ENCODE data around the gene DOCK8. TPM values are rescaled to one million over a fixed set of nuclear protein-coding genes. Genes with fewer than 3 reads are reported as not detected.
"Not testable (repeated sequence)": the region's sequence is repeated elsewhere in the genome, so short reads cannot be mapped to it uniquely, and the experiment has no call there.

The DOCK8 gene
- total RNA-seq: 10 to 100 TPM in 2 of 4 donors, 1 to 10 TPM in 2; 6.7 to 28.5 (median 11.7) TPM

DNA sequence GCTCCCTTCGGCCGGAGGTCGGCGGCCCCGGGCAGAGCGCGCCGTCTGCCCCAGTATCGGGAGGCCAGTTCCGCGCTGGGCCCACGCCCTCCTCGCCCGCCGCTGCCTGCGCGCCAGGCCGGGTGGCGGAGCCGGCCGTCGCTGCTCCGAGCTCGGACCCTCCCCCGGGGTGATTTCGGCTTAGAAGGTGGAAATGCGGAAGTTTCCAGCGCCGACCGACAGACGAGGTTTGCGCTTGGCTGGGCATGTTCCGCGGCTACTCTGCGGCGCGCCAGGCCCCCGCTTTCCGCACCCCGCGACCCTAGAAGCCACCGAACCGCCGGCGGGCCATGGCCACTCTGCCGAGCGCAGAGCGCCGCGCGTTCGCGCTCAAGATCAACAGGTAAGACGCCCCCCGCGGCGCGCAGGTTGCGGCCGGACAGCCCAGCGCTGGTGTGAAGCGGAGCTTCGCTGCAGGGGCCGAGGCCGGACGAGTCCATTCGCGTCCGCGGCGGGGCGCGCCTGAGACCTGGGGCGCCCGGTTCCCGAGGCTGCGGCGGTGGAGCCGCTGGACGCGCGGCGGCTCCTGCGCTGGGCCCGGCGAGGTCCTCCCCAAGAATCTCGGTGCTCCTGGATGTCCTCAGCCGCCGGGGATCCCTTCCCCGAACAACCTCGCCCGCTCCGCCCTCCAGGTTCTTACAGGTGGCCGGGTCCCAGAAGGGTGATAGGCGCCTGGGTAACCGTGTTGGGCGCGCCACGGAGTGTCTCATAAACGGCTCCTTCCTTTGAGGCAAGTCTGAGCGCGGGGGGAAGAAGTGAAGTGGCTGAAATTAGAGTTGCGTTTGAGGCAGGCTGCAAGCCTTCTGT is at the start of gene DOCK8:
Gene DOCK8 (plus strand): TSS at position 218 of the 846 bp plus-strand sequence. CDS start 112 bp downstream, at position 330.
- Histone ChIP-seq H3K4me1 (peaks cover 0 to 8% of the 10 kb centered on the region in 2 donors), H3K4me3 (peak within 1 kb of the TSS; percentile 31 to 46), H3K36me3 (no peaks in the 10 kb centered on the region), H3K9me3 (no peaks in the 10 kb centered on the region), H3K27ac (peak within 1 kb of the TSS; percentile 68 to 69), H3K27me3 (no peaks in the 10 kb centered on the region)
- TF ChIP-seq, protein P1, sequence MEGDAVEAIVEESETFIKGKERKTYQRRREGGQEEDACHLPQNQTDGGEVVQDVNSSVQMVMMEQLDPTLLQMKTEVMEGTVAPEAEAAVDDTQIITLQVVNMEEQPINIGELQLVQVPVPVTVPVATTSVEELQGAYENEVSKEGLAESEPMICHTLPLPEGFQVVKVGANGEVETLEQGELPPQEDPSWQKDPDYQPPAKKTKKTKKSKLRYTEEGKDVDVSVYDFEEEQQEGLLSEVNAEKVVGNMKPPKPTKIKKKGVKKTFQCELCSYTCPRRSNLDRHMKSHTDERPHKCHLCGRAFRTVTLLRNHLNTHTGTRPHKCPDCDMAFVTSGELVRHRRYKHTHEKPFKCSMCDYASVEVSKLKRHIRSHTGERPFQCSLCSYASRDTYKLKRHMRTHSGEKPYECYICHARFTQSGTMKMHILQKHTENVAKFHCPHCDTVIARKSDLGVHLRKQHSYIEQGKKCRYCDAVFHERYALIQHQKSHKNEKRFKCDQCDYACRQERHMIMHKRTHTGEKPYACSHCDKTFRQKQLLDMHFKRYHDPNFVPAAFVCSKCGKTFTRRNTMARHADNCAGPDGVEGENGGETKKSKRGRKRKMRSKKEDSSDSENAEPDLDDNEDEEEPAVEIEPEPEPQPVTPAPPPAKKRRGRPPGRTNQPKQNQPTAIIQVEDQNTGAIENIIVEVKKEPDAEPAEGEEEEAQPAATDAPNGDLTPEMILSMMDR (IDR thresholded peaks at IDR 0.05): peak in 1 of 4 experiments; percentile 28
- TF ChIP-seq POLR2A (IDR thresholded peaks at IDR 0.05): no peak
- peak in 1 of 2 donors; percentile 22 for DNase-seq
- intact Hi-C loops (cut with DNase I; ENCODE audit: low total_unique reads): no loop called here

DNA sequence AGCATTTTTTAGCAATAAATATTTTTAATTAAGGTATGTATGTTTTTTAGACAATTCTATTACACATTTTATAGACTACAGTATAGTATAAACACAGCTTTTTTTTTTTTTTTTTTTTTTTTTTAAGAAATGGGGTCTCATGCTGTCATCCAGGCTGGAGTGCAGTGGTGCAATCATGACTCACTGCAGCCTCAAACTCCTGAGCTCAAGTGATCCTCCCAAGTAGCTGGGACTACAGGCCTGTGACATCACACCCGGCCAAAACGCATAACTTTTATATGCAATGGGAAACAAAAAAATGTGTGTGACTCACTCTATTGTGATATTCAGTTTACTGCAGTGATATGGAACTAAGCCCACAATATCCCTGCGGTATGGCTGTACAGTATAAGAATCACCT is 44.9 kb upstream of the DOCK8 start:
- H3K9me3 ChIP-seq; H3K4me3 ChIP-seq; intact Hi-C loops (cut with DNase I; ENCODE audit: low total_unique reads); H3K36me3 ChIP-seq; H3K27me3 ChIP-seq; H3K4me1 ChIP-seq; H3K27ac ChIP-seq; DNase-seq: not testable (repeated sequence)

DNA sequence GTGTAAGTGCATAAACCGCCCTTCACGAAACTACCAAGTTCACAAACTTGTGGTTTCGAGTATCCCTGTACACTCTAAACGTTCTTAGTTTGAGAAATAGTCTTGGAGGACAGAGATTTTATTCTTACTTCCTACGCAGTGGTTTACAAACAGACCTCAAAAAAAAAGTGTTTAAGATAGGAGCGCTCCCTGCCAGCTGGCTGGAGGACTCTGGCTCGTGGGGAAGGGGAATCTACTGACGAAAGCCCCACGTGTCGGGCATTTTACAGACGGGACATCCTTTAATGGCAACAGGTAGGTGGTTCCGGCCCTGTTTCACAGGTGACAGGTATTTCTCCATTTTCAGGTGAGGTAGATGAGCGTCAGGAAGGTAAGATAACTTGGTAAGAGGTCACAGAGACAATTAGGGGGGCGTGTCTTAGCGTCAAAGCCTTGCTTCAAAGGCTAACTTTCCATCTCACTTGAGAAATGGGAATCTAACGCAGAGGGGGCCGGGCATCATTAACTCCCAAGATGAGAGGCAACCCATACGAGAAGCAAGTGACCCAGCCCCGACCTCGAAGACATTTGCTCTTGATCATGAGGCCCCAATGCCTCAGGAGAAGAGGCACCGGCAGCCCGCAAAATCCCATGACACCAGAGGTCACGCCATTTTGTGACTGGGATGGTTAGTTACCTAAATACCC is 36.4 kb upstream of the DOCK8 start:
- intact Hi-C loops (cut with DNase I; ENCODE audit: low total_unique reads); H3K4me1 ChIP-seq; H3K27me3 ChIP-seq; H3K4me3 ChIP-seq; H3K9me3 ChIP-seq; H3K36me3 ChIP-seq: not testable (repeated sequence)
- peak overlapping the region in 1 of 2 donors; percentile 10 for H3K27ac ChIP-seq
- DNase-seq: peak in 1 of 2 donors; percentile 13

DNA sequence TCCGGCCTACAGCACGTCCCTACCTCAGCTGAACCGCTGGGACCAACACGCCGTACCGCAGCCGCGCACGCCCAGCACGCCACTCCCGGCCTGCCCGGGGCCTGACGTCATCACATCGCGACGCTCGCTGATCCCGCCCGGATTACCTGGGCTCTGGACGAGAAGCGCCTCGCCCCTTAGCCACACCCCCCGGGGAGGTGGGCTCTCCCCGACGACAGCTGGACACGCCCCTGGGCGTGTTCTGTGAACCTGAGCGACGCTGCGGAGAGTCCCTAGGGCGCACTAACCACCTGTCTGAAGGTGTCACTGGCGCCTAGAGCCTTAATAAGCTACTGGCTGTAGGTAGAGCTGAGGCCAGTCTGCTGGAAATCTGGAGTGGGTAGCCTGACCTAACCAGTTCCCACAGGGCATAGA is 35.7 kb upstream of the DOCK8 start, which contains the start of gene ZNG1A:
Gene ZNG1A (minus strand): TSS at position 87 of the 414 bp plus-strand sequence. CDS start 87 bp downstream, outside the sequence.
- H3K36me3 ChIP-seq; H3K9me3 ChIP-seq; intact Hi-C loops (cut with DNase I; ENCODE audit: low total_unique reads); H3K4me1 ChIP-seq; H3K27me3 ChIP-seq: not testable (repeated sequence)
- DNase-seq: peak in 1 of 2 donors; percentile 62
- Histone ChIP-seq H3K27ac (peak within 1 kb of the TSS in 1 of 2 donors; percentile 68), H3K4me3 (peak within 1 kb of the TSS in 1 of 2 donors; percentile 44)

DNA sequence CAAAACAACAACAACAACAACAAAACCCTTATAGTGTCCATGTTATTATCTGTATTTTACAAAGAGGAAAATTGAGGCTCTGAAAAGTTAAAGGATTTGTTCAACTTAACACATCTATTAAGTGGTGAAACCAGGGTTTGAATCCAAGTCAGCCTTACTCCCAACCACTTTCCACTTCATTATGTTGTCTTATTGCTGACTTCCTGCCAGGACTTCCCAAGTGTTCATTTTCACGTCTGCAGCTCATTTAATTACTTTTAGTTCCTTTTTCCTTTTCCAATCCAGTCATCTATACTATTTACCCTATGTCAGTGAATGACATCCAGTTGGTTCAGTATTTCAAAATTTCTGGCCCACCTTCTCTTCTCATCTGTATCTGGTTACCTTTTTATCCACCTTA is 15.1 kb upstream of the DOCK8 start:
- DNase-seq; H3K4me1 ChIP-seq; H3K4me3 ChIP-seq; intact Hi-C loops (cut with DNase I; ENCODE audit: low total_unique reads); H3K27ac ChIP-seq; H3K9me3 ChIP-seq; H3K36me3 ChIP-seq; H3K27me3 ChIP-seq: not testable (repeated sequence)

DNA sequence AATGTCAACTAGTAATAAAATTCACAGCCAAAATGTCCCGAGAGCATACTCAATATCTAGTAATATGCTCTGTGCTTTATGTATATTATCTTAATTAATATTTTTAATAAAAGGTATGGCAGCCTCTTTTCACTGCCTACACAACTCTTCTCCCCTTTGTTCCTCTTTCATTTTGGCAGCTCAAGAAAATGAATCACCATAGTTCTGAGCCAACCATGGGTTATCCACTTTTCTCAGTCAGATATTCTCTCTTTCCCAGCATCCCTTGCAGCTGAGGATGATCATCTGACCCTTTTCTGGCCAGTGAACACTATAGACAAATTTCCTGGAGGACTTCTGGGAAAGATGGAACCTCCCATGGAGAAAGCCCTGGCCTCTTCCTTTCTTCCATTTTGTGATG is 8.2 kb upstream of the DOCK8 start:
- Histone ChIP-seq H3K27me3 (no peaks in the 10 kb centered on the region), H3K36me3 (no peaks in the 10 kb centered on the region), H3K4me1 (no peaks in the 10 kb centered on the region), H3K27ac (no peak overlapping the region), H3K9me3 (no peaks in the 10 kb centered on the region), H3K4me3 (no peak overlapping the region)
- TF ChIP-seq, protein P1 (IDR thresholded peaks at IDR 0.05): no peak
- no peak for TF ChIP-seq POLR2A (IDR thresholded peaks at IDR 0.05)
- DNase-seq: no peak
- intact Hi-C loops (cut with DNase I; ENCODE audit: low total_unique reads): no loop called here

DNA sequence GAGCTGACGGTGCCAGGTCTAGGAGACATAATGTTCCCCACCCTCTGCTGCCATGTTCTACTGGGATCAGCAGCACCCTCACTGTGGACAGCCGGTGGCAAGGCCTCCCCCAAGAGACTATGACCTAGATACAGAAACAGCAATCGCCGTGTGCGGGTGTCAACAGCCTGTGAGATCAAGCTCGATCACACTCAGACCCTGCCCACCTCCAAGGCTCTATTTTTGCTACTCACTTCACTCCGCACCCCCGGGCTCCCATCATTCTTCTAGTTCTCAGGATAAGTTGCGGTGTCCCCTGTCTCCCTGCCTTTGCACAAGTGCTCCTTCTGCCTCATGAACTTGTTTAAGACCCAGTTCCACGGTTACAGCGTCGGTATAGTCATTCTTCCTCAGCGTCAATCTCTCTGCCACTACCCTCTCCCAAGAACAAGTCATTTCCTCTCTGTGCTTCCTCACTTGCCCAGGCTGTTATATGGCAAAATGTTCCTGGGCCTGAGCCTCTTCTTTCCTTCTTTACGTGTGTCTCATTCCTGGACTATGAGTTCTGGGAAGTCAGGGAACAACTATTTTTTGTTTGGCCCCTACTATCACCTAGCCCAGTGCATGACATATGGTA is 5.4 kb upstream of the DOCK8 start:
- TF ChIP-seq, protein P1 (IDR thresholded peaks at IDR 0.05): no peak
- TF ChIP-seq POLR2A (IDR thresholded peaks at IDR 0.05): no peak
- no peaks in the 10 kb centered on the region for H3K4me1 ChIP-seq
- no peak overlapping the region for H3K27ac ChIP-seq
- no peaks in the 10 kb centered on the region for H3K9me3 ChIP-seq
- intact Hi-C loops (cut with DNase I; ENCODE audit: low total_unique reads): no loop called here
- no peak overlapping the region for H3K4me3 ChIP-seq
- no peaks in the 10 kb centered on the region for H3K36me3 ChIP-seq
- no peak for DNase-seq
- no peaks in the 10 kb centered on the region for H3K27me3 ChIP-seq

All from uterus (tissue), 4 donors.